Stimulated activated memory B cell treated with anti-CD40 and anti-IgM and Interleukin-4, amounts not matched to agents 10 μg/mL and 1 μg/mL and 100 μg/mL, for 72 hours (primary cell): ENCODE measurements around the gene TTBK1.

Source experiments
- ATAC-seq: fragments of 150-1000 bp; cut with Tn5 transposase; 2 replicates; pipeline ENCODE4 v1.10.0; 2021
- H3K27ac Mint-ChIP-seq: one replicate; pipeline ENCODE4 v1.8.0; 2022; ENCODE audit warnings: mild to moderate bottlenecking, mixed read lengths
- H3K27me3 Mint-ChIP-seq: one replicate; pipeline ENCODE4 v1.8.0; 2022; ENCODE audit warnings: mixed read lengths
- H3K36me3 Mint-ChIP-seq: one replicate; pipeline ENCODE4 v1.8.0; 2022; ENCODE audit warnings: mixed read lengths
- H3K4me1 Mint-ChIP-seq: one replicate; pipeline ENCODE4 v1.8.0; 2022; ENCODE audit warnings: mixed read lengths
- H3K4me3 Mint-ChIP-seq: one replicate; pipeline ENCODE4 v1.8.0; 2022; ENCODE audit warnings: mild to moderate bottlenecking, moderate library complexity, mixed read lengths
- H3K9me3 Mint-ChIP-seq: one replicate; pipeline ENCODE4 v1.8.0; 2022; ENCODE audit warnings: mixed read lengths

Gene TTBK1

GRCh38 chr6:43306086-43306485 lies 62.8 kb downstream of the TTBK1 start:
- Mint-ChIP-seq H3K4me3 (no peak overlapping the region), H3K36me3 (no peaks in the 10 kb centered on the region), H3K27me3 (no peaks in the 10 kb centered on the region), H3K4me1 (peaks cover 29% of the 10 kb centered on the region), H3K27ac (no peak overlapping the region), H3K9me3 (no peaks in the 10 kb centered on the region)
- no peak for ATAC-seq

- no peak overlapping the region for H3K4me3 Mint-ChIP-seq
- H3K36me3 Mint-ChIP-seq = no peaks in the 10 kb centered on the region
- H3K27me3 Mint-ChIP-seq = no peaks in the 10 kb centered on the region
- peak overlapping the region; percentile 76 for H3K27ac Mint-ChIP-seq
- ATAC-seq = no peak
- H3K9me3 Mint-ChIP-seq = no peaks in the 10 kb centered on the region
- peaks cover 40% of the 10 kb centered on the region for H3K4me1 Mint-ChIP-seq
Observed at GRCh38 chr6:43307451-43308100, 64.3 kb downstream of the TTBK1 start.

DNA sequence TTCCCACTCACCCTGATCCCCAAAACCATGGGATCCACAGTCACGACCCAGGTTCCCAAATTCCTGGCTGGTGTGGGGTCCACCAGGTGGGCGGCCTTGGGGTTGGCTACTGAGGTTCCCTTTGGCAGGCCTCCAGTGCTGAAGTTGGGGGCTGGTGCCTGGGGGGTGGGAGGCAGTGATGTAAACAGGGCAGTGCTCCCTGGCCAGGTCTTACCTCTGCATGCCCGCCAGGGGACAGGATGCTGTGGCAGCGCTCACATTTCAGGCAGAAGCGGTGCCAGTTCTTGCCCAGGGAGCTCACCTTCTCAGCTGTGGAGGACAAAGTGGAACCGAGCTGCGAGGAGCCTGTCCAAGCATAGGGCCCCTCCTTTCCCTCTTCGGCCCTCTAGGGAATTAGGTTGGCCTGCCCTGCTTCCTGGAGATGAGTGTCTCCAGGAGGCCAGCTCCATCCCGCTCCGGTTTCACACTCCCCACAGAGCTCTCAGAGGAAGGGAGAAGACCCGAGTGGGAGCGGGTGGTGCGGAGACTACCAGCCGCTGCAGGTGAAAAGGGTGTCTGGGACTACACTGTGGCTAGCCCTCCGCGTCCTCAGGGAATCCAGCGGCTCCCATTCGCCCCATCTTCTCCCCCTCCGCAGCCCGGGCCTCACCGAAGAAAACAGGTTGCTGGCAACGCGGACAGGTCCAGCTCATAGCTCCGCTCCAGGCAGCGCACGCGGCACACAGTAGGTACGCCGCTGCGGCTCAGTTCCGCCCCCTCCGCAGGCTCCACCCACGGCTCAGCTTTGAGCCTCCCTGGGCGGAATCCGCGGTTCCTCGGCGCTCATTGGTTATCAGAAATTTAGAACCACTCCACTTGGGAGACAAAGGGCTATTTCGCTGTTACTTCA lies 65.1 kb downstream of the TTBK1 start, which contains the start of gene CRIP3:
Gene CRIP3 (minus strand): TSS at position 726 of the 889 bp plus-strand sequence. CDS start 34 bp downstream, at position 692.
- ATAC-seq = peak; percentile 84
- Mint-ChIP-seq H3K27me3 (no peaks in the 10 kb centered on the region), H3K4me1 (peaks cover 47% of the 10 kb centered on the region), H3K36me3 (no peaks in the 10 kb centered on the region), H3K9me3 (no peaks in the 10 kb centered on the region), H3K27ac (peak within 1 kb of the TSS; percentile 76), H3K4me3 (peak within 1 kb of the TSS; percentile 82)

DNA sequence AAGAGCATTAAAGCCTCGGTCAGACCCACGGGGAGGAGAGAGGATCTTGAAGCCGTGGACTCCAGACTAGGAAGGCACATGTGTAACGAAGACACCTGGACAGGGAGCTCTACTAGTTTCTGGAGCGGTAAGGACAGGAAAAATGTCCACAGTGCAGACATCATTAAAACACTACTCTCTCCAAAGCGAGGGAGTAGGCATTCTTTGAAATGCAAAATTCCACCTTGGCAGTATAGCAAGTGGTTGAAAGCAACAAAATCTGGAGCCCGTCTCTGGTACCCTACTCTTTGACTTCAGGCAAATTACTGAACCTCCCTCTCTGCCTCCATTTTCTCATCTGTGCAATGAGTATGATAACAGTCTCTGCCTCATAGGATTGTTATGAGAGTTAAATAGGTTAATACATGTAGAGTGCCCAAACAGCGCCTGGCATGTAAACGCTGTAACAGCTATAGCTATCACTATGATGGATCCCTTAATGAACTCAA lies 65.8 kb downstream of the TTBK1 start:
- H3K9me3 Mint-ChIP-seq = no peaks in the 10 kb centered on the region
- ATAC-seq = no peak
- peaks cover 54% of the 10 kb centered on the region for H3K4me1 Mint-ChIP-seq

GRCh38 chr6:43310134-43310533 lies 66.9 kb downstream of the TTBK1 start:
- Mint-ChIP-seq H3K27me3 (no peaks in the 10 kb centered on the region), H3K4me3 (no peak overlapping the region), H3K36me3 (no peaks in the 10 kb centered on the region), H3K27ac (no peak overlapping the region), H3K4me1 (peaks cover 59% of the 10 kb centered on the region), H3K9me3 (no peaks in the 10 kb centered on the region)
- ATAC-seq = no peak

More for the DNA sequence above, 65.8 kb downstream of the TTBK1 start:
- H3K36me3 Mint-ChIP-seq = no peaks in the 10 kb centered on the region
- no peaks in the 10 kb centered on the region for H3K27me3 Mint-ChIP-seq
- H3K27ac Mint-ChIP-seq = peak overlapping the region; percentile 76
- peak overlapping the region; percentile 82 for H3K4me3 Mint-ChIP-seq

DNA sequence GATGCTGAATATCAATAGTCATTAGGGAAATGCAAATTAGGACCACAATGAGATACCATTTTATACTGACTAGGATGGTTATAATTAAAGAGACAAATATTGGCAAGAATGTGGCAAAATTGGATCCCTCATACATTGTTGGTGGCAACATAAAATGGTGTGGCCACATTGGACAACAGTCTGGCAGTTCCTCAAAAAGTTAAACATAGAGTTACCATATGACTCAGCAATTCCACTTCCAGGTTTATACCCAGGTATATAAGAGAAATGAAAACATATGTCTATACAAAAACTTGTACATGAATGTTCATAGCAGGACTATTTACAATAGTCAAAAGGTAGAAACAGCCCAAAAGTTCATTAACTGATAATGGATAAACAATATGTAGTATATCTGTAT lies 67.3 kb downstream of the TTBK1 start:
- Mint-ChIP-seq H3K27me3 (no peaks in the 10 kb centered on the region), H3K4me1 (peaks cover 64% of the 10 kb centered on the region), H3K9me3 (no peaks in the 10 kb centered on the region), H3K36me3 (no peaks in the 10 kb centered on the region), H3K27ac (no peak overlapping the region), H3K4me3 (no peak overlapping the region)
- no peak for ATAC-seq

DNA sequence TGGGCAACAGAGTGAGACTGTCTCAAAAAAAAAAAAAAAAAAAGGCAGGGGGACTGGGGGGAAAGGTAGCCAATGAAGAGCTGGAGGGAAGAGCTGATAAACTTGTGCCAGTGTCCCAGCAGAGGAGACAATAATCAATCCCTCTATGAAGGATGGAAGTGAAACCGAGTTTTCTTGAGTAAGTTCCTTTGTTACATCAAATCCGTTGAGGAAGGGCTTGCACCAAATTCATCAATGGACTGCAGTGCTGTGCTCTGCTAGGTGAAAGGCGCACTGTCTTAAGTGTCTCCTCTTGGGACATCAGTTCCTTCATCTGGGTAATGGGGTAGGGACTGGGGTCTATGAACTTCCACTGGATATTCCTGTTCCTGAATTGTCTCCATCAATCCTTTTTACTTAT lies 68.4 kb downstream of the TTBK1 start:
- no peaks in the 10 kb centered on the region for H3K27me3 Mint-ChIP-seq
- H3K27ac Mint-ChIP-seq = no peak overlapping the region
- no peak overlapping the region for H3K4me3 Mint-ChIP-seq
- no peaks in the 10 kb centered on the region for H3K9me3 Mint-ChIP-seq
- peaks cover 75% of the 10 kb centered on the region for H3K4me1 Mint-ChIP-seq
- ATAC-seq = no peak
- H3K36me3 Mint-ChIP-seq = no peaks in the 10 kb centered on the region

- Mint-ChIP-seq H3K9me3 (no peaks in the 10 kb centered on the region), H3K27me3 (no peaks in the 10 kb centered on the region), H3K4me3 (no peak overlapping the region), H3K36me3 (no peaks in the 10 kb centered on the region), H3K27ac (no peak overlapping the region), H3K4me1 (peaks cover 80% of the 10 kb centered on the region)
- no peak for ATAC-seq
Observed at GRCh38 chr6:43313813-43314212, 70.5 kb downstream of the TTBK1 start.

DNA sequence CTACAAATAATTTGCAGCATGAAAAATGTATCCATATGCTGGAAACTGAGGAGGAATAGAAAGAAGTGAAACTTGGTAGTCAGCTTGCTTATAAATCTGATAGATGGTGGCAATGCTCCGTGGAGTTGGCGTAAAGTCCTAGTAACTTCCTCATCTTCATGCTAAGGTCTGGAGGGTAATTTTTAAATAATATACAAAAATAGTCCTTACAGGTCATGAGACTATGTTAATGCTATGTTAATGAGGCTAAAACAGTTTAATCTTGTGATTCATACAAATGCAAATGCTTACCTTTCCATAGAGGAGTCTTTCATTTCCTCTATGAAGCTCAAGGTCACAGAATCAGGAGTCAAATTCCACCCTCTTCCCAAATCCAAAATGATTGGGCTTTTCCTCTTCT lies 74.7 kb downstream of the TTBK1 start:
- peak overlapping the region; percentile 76 for H3K27ac Mint-ChIP-seq
- no peaks in the 10 kb centered on the region for H3K9me3 Mint-ChIP-seq
- H3K27me3 Mint-ChIP-seq = no peaks in the 10 kb centered on the region
- peaks cover 7% of the 10 kb centered on the region for H3K36me3 Mint-ChIP-seq
- ATAC-seq = peak; percentile 50
- no peak overlapping the region for H3K4me3 Mint-ChIP-seq
- peaks cover 72% of the 10 kb centered on the region for H3K4me1 Mint-ChIP-seq

GRCh38 chr6:43325876-43326275 lies 82.6 kb downstream of the TTBK1 start:
- H3K4me3 Mint-ChIP-seq = no peak overlapping the region
- peaks cover 7% of the 10 kb centered on the region for H3K36me3 Mint-ChIP-seq
- H3K9me3 Mint-ChIP-seq = no peaks in the 10 kb centered on the region
- peaks cover 34% of the 10 kb centered on the region for H3K4me1 Mint-ChIP-seq
- H3K27me3 Mint-ChIP-seq = no peaks in the 10 kb centered on the region
- no peak for ATAC-seq
- H3K27ac Mint-ChIP-seq = no peak overlapping the region

DNA sequence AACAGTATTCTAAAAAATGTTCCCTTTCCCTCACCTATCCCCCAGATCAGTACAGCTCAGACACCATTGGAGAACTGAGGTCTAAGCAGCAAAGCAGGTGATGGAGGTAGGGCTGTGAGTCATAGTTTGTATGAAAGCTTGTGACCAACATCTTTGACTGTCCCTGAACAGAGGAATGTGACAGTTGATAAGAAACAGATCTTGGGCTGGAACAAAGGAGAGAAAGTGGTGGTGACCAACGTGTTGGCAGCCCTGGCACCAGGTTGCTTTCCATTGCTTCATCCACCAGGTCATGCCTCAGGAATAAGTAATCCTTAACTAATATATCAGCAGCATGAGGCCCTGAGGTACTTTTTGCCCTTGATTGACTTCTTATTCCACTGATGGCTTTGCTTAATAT lies 85.2 kb downstream of the TTBK1 start:
- no peak for ATAC-seq
- no peak overlapping the region for H3K27ac Mint-ChIP-seq
- H3K36me3 Mint-ChIP-seq = peaks cover 11% of the 10 kb centered on the region
- no peak overlapping the region for H3K4me3 Mint-ChIP-seq
- no peaks in the 10 kb centered on the region for H3K27me3 Mint-ChIP-seq
- no peaks in the 10 kb centered on the region for H3K9me3 Mint-ChIP-seq
- H3K4me1 Mint-ChIP-seq = peaks cover 18% of the 10 kb centered on the region

GRCh38 chr6:43331470-43331869 lies 88.2 kb downstream of the TTBK1 start:
- Mint-ChIP-seq H3K27me3 (no peaks in the 10 kb centered on the region), H3K9me3 (no peaks in the 10 kb centered on the region), H3K36me3 (peaks cover 16% of the 10 kb centered on the region), H3K27ac (no peak overlapping the region), H3K4me3 (no peak overlapping the region), H3K4me1 (peaks cover 14% of the 10 kb centered on the region)
- no peak for ATAC-seq

DNA sequence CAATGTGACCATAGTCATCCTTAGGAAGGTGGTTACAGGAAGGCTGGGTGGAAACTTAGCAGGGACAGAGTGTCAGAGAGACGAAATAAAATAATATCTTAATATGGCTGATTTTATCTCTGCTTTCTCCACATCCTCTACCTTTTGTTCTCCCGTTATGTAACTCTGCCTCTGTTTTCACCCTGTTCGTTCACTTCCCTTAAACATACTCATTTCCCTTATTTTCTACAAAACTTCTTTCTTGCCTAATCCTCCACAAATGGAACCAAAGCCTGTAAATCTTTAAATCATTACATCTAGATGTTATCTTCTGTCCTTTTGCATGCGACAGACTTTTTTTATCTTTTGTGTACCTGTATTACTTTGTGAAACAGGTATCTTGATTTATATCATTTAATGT lies 88.6 kb downstream of the TTBK1 start:
- ATAC-seq = no peak

GRCh38 chr6:43334466-43335095 lies 91.3 kb downstream of the TTBK1 start:
- Mint-ChIP-seq H3K4me3 (no peak overlapping the region), H3K27ac (no peak overlapping the region), H3K36me3 (peaks cover 18% of the 10 kb centered on the region), H3K27me3 (no peaks in the 10 kb centered on the region), H3K9me3 (no peaks in the 10 kb centered on the region), H3K4me1 (peaks cover 33% of the 10 kb centered on the region)
- no peak for ATAC-seq

More for the DNA sequence above, 88.6 kb downstream of the TTBK1 start:
- no peak overlapping the region for H3K27ac Mint-ChIP-seq
- H3K36me3 Mint-ChIP-seq = peaks cover 19% of the 10 kb centered on the region
- H3K4me3 Mint-ChIP-seq = no peak overlapping the region
- H3K9me3 Mint-ChIP-seq = no peaks in the 10 kb centered on the region
- H3K27me3 Mint-ChIP-seq = no peaks in the 10 kb centered on the region
- peaks cover 14% of the 10 kb centered on the region for H3K4me1 Mint-ChIP-seq

- no peak for ATAC-seq
- no peaks in the 10 kb centered on the region for H3K9me3 Mint-ChIP-seq
- H3K4me1 Mint-ChIP-seq = peaks cover 42% of the 10 kb centered on the region
- peaks cover 27% of the 10 kb centered on the region for H3K36me3 Mint-ChIP-seq
- no peak overlapping the region for H3K4me3 Mint-ChIP-seq
- H3K27me3 Mint-ChIP-seq = no peaks in the 10 kb centered on the region
- H3K27ac Mint-ChIP-seq = no peak overlapping the region
Observed at GRCh38 chr6:43335469-43335868, 92.2 kb downstream of the TTBK1 start.
